Measurements from ENCODE around the gene KANSL1. TPM values are rescaled to one million over a fixed set of nuclear protein-coding genes. Genes with fewer than 3 reads are reported as not detected.

KANSL1 gene
- total RNA-seq, 3 donors from 2014 or later = 80.2 to 107 (median 88.8) TPM

- no peak for TF ChIP-seq CTCF (IDR thresholded peaks at IDR 0.05)
- Histone ChIP-seq H3K9me3 (no peaks in the 10 kb centered on the region), H3K4me1 (ENCODE audit: low read depth) (peaks cover 37% of the 10 kb centered on the region), H3K4me3 (no peak overlapping the region), H3K36me3 (ENCODE audit: low read depth) (no peaks in the 10 kb centered on the region)
- ATAC-seq (no peak), DNase-seq (no peak)
- intact Hi-C loops (cut with DNase I, micrococcal nuclease) = no loop called here
Measured at GRCh38 chr17:46157443-46158062, 35.7 kb downstream of the KANSL1 start.

DNA sequence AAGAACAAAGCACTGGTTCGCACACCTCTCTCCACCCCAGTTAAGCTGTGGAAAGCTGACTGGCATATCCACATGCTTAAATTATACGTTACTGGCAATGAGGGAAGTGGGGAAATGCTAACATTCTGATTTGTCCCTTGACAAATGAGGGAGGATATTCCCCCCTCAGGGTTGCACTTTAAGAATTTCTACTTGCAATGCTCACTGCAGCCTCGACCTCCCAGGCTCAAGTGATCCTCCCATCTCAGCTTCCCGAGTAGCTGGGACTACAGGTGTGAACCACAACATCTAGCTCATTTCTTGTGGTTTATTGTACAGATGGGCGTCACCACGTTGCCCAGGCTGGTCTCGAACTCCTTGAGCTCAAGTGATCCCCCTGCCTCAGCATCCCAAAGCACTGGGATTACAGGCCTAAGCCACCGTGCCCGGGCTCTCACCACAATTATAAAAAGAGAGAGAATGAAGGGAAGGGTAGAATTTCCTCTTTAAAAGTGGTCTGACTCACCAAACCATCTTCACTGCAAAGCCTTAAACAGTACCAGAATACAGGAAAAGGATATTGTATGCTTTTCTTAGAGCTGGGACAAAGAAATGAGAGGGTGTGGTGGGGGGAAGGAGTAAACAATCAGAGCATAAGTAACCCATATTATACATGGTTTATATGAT lies 38.9 kb downstream of the KANSL1 start:
- Histone ChIP-seq H3K36me3 (ENCODE audit: low read depth) (no peaks in the 10 kb centered on the region), H3K4me1 (ENCODE audit: low read depth) (peaks cover 41% of the 10 kb centered on the region), H3K4me3 (no peak overlapping the region), H3K9me3 (no peaks in the 10 kb centered on the region)
- DNase-seq = no peak
- intact Hi-C loops (cut with DNase I, micrococcal nuclease) = no loop called here
- no peak for TF ChIP-seq CTCF (IDR thresholded peaks at IDR 0.05)
- peak; percentile 50 for ATAC-seq

DNA sequence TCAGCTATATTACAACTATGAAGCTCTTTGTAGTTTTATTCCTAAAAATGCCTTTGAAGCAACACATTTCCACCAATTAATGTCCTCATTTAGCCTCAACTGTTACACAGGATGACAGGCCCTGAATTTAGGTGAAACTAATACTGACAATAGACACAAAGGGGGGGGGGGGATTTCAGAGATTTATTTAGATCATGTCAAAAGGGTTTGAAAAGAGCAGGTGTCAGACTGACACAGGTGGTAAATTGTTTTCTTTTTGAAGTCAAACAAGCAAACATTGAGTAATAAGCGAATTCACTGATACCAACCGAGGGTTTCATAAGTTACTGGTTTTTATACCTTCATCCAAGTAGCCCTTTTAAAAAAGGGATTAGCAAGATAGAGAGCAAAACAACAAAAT lies 40.8 kb downstream of the KANSL1 start:
- H3K4me1 ChIP-seq (ENCODE audit: low read depth) = peaks cover 41% of the 10 kb centered on the region
- TF ChIP-seq CTCF (IDR thresholded peaks at IDR 0.05) = no peak
- H3K9me3 ChIP-seq = no peaks in the 10 kb centered on the region
- ATAC-seq = no peak
- no peak overlapping the region for H3K4me3 ChIP-seq
- no peaks in the 10 kb centered on the region for H3K36me3 ChIP-seq (ENCODE audit: low read depth)
- no peak for DNase-seq
- intact Hi-C loops (cut with DNase I, micrococcal nuclease) = no loop called here

GRCh38 chr17:46151762-46152161 lies 41.5 kb downstream of the KANSL1 start:
- Histone ChIP-seq H3K9me3 (no peaks in the 10 kb centered on the region), H3K36me3 (ENCODE audit: low read depth) (no peaks in the 10 kb centered on the region), H3K4me1 (ENCODE audit: low read depth) (peaks cover 41% of the 10 kb centered on the region), H3K4me3 (no peak overlapping the region)
- intact Hi-C loops (cut with DNase I, micrococcal nuclease) = no loop called here
- no peak for TF ChIP-seq CTCF (IDR thresholded peaks at IDR 0.05)
- no peak for DNase-seq
- ATAC-seq = no peak

DNA sequence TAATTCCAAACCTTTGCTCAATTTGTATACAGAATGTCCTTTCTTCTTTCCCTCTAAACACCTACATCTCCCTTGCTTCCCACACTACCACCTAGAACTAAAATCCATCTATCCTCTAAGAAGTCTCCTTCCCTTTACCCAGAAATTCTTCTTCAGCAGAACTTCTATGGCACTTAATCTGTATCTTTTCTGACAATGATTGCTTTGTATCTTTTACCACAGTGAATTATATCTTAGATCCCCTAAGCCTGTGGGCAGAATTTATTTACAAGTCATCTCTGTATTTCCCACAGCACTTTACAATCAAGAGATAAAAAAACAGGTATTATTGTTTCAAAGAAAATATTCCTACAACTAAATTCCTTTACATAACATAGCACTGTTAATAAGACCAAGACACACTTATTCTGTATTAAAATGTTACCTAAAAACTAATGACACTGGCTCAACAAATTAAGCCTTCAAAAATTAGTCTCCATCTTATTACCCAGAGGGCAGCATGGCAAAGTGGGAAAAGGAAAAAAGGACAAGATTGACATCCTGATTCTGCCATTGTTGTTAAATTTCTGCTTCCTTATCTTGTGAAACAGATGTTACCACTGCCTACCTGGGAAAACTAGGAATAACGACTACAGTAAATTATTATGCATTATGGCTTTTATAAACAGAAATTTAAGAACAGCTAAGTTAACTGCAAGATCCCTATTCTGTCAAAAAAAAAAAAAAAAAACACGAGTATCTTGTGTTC lies 42.8 kb downstream of the KANSL1 start:
- no peak for ATAC-seq
- Histone ChIP-seq H3K4me1 (ENCODE audit: low read depth) (peaks cover 47% of the 10 kb centered on the region), H3K4me3 (no peak overlapping the region), H3K36me3 (ENCODE audit: low read depth) (no peaks in the 10 kb centered on the region), H3K9me3 (no peaks in the 10 kb centered on the region)
- DNase-seq = no peak
- intact Hi-C loops (cut with DNase I, micrococcal nuclease) = no loop called here
- TF ChIP-seq CTCF (IDR thresholded peaks at IDR 0.05) = no peak
